CD4-positive, alpha-beta T cell treated with Interleukin-1 beta for 1 hour (primary cell): Measurements from ENCODE around the gene PLEKHA6.
A peak's percentile ranks its signal among the peaks of the same experiment; 100 is the strongest.

ENCODE experiments used
- DNase-seq, 2 donors: peaks; one replicate each; pipeline ENCODE4 v3.0.0-alpha.2; 2020 to 2022

PLEKHA6 gene

DNA sequence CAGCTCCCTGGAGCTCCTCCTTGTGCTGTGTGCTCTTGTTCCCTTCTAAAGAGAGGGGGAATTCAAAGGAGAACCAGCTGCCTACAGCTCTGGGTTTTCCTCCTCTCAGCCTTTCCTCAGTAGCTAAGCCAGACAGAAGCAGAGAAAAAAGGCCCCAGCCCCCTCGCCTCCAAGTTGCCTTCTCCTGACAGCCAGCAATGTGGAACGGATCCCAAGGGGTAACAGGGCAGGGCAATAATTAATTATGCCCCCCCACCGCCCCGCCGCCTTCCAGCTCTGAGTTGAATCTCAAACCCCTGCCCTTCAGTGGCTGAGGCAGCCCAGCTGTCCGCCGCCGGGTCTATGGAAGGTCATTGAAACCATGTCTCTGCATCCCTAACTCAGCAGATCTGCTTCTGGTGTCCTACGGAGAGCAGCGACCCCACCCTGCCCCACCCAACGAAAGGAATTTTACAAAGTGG, 76.9 kb downstream of the PLEKHA6 start:
- DNase-seq, result no peak

DNA sequence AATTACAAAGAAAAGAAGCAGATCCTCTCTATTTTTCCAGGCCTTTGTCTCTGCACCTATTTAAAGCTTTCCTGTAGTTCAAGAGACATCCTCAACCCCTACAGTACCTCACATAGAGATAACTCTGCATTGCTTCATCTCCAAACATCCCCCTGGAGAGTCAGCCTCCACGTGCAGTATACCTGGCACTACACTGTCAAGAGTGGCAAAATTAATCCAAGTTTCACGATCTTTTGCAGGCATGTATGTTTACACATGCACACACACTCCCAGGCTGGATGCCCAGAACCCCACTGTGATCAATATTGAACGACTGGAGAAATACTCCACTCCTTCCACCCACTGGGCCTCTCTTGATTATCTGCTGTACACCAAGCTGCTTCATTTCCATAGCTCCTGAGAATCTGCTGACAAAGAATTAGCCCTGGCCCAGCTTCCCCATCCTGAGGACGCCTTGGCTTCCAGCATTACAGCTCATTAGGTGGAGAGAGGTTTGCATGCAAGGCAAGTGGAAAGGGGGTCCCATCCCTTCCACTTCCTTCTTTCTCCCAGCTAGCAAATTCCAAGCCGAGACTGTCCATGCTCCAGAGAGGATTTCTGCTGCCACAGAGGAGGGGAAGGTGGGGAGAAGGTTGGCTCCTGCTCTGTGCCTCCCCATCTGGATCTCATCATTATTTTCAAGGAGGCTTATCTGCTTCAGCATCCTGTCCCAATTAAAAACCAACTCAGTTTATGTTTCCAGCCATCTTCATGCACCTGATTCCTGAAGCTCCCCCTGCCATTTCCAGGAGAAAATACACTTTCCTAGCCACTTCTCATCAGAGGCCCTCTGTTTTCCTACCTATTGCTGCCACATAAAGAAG, 79.4 kb downstream of the PLEKHA6 start:
- no peak for DNase-seq

DNA sequence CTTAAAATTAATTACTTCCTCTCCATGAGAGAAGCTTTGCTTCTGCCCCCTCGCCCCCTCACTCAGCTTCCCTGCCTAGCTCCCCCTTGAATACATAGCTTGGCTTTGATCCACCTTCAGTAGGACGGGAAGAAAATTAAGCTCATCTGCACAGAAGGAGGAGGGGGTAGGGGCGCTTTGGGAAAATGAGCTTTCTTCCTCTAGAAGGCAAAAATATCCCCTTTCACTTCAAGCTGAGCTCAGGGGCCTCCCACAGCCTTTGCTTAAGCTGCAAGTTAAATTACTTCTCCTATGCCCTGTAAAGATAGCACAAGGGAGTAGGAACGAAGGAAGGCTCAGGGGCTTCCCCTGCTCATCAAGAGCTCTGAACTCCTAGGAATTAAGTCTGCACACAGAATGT, 80.8 kb downstream of the PLEKHA6 start:
- DNase-seq, result no peak

DNA sequence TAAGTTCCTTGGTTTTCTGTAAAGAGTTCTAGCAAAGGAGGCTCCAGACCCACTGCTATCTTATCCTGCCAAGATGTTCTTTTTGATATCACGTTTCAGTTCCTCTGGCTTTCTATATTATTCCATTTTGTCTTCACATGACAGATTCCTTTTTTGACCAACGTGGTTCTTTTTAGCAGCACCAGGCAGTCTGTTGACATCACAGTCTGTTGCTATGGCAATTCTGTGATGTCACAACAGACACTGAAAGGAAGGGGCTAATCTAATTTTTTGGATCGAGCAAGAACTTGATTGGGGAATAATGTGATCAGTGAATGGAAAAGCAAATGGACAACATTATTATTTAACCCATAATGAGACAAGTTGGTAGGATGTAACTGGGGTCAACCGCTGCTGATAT, 81.5 kb downstream of the PLEKHA6 start:
- DNase-seq, result peak in 1 of 2 donors; percentile 3

DNA sequence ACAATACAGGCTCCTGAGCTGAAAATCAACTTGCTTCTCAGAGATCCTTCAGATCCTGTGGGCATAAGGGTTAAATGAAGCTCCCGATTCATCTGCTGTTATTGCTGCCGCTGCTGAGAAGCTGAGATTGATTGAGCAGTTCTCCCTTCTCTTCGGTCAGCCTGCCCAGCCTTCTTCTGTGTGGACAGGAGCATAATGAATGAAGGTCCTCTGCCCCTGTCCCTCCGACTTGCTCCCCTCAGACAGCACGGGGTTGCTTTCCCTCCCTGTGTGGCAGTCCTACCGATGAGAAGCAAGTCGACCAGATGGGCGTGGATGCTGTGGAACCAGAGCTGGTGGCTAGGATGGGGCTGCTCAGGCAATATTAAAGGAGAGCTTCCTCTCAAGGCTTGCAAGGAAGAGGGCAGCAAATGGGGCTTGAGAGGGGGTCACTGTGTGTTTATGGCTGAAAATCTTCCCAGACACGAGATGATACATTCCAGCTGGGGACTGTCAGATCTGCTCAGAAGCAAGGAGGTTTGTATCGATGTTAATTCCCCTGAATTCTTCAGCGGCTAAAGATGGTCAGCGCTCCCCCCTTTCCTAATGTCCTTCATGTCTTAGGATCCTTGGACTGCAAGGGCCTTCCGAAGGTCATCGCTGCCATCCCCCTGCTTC, 82.0 kb downstream of the PLEKHA6 start:
- DNase-seq, result no peak

DNA sequence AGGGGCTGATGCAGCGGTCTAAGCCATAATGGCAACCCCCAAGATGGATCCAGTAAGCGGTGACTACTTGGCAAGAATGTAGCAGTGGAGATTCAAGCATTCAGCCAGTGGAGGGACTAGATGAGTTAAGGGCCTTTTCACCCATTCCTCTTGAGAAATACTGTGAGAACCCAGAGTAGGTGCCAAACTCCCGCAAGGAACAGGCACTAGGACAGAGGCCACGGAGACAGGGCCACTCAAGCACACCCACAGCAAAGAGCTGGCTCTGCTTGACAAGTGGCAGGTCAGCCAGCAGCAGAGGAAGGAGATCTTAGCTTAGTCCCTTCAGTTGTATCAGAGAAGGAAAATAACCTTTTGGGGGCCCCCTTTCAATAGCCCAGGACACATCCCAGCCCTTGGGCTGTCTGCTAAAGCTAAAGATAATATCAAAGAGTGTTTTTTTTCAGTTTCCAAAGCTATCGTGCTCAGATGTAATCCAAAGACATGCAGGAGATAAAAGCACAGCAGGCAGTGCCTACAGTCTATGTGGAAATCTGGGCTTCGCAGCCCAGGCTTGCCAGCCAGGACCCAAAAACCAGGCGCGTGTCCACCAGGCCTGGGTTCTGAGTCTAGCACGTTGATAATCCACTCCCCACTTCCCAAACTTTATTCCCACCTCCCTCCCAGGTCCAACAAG, 83.9 kb downstream of the PLEKHA6 start:
- no peak for DNase-seq

DNA sequence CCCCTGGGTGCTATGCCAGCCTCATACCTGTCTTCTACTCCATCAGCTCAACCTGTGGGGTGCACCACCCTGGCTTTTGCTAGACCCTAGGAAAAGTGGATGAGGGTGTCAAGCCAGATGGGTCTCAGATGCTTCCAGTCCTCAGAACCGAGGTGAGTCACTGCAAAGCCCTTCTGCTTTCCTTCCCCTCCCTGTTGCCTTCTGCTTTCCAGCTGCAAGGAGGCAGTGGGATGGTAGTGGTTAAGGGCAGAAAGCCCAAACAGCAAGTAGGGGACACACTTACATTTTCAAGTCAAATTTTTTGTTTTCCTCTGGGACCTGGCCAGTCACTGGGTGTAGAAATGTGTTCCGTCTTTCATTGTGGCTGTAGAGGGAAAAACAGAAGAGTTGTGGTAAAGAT, 85.3 kb downstream of the PLEKHA6 start:
- no peak for DNase-seq

DNA sequence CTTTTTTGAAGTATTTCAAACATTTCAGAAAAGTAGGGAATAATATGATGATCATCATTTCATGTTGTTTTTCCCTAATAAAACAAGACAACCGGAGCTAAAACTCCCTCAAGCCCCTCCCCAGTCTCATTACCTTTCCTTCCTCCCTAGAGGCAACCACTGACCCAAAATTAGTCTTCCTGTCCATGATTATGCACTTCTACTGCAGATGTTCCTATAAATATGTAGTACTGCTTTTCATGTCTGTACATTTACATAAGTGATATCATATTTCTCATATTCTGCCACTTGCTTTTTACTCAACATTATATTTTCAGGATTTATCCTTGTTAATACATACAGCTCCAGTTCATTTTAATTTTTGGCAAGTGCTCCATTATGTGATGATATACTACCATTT, 87.2 kb downstream of the PLEKHA6 start:
- no peak for DNase-seq

DNA sequence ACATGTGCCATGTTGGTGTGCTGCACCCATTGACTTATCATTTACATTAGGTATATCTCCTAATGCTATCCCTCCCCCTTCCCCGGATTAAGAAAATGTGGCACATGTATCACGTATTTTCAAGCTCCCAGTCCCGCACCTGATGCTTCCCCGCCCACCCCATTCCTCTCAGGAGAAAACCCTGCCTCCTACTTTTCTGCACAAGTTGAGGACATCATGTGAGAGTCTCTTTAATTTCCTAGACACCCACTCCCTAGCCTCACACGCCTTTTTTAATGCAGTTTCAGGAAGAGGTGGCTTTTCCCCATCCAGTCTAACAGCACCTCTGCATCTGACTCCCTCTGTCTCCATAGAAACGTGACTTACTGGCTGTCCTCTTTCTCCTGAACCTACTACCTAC, 87.8 kb downstream of the PLEKHA6 start:
- DNase-seq, result no peak

DNA sequence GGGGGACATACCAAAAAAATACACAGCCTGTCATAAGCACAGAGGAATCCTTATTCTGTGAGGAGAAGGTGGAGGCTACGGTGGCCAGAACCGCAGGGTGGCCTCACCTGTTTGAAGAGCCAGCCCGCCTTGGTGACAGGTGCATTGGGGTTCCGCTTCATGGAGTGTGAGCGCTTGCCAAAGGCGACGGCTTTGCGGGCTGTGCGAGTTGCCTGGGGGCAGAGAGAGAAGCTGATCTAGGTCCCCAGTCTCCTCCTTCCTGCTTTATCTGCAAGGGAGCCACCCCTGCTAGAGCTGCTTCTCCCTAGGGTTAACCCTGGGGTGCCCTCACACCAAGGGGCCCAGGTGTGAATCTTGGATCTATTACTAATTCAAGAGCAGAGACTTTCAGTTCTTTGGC, 91.6 kb downstream of the PLEKHA6 start:
- no peak for DNase-seq

DNA sequence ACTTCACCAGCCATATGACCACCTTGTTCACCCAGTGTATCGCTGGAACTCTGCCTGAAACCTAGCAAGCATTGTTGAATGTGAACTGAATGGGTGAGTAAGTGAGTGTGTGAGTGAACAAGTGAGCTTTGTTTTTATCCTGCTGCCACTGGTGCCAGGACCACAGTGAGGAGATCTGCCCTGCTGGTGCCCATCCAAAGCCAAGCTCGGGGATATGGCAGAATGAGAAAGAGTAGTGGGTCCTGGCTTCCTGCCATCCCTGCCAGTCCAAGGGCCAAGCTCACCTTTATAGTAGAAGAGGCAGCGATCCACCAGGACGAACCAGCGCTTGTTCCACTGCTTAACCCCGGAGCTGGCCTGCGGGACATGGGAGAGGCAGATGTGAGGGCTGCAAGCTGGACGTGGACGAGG, 92.5 kb downstream of the PLEKHA6 start:
- DNase-seq, result no peak

DNA sequence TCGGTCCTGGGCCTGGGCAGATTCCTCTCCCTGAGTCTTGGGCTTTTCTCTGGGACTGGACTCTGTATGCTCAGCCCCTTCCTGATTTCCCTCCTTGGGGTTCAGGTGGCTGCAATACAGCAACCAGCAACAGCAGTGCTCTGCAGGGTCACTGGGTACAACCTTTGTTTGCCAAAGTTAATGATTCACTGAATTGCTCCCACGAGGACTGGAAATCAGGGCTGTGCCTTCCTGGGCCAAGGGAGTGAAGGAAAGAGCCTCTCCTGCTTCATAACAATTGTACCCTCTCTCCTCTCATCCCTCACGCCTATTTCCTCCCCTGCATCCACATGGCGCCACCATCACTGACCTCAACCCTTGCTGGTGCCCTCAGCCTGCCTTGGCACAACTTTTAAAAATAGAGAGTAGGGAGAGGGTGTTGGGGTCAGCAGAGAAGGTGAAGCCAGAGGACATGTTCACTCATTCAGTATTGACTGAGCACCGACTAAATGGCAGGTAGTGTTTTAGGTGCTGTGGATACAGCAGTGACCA, 93.2 kb downstream of the PLEKHA6 start:
- no peak for DNase-seq

DNA sequence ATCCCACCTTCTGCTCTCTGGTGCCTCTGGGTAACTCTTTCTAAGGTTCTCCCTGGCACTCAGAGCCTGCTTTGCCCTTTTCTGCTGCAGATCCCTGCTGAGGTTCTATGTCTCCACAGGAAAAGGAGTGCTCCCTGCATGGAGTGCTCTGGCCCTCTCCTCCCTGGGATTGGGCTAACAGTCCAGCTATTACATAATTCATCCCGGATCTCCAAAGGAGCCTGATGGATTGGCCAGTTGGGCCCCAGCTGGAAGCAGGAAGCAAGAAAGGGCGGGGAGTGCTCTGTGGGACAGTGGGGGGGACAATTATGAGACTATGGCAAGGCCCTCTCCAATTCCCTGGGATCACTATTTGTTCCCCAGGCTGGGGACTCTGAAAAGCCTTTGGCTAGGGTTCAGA, 94.1 kb downstream of the PLEKHA6 start:
- no peak for DNase-seq

DNA sequence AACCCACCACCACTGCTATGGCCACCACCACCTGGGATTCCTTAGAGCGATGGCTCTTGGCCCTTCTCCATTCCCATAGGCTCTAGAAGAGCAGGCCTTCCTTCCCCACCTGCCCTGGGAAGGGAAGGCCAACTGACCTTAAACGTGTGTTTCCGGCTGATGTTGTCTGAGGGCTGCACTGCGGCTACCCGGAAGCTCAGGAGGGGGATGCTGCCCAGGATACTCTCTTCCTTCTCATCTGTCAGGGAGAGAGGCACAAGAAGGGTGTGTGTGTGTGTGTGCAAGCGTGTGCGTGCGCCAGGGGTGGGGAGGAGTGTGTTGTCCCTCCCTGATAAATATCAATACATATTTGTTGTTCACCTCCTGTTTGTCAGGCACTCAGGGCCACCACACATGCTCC, 94.9 kb downstream of the PLEKHA6 start:
- no peak for DNase-seq

DNA sequence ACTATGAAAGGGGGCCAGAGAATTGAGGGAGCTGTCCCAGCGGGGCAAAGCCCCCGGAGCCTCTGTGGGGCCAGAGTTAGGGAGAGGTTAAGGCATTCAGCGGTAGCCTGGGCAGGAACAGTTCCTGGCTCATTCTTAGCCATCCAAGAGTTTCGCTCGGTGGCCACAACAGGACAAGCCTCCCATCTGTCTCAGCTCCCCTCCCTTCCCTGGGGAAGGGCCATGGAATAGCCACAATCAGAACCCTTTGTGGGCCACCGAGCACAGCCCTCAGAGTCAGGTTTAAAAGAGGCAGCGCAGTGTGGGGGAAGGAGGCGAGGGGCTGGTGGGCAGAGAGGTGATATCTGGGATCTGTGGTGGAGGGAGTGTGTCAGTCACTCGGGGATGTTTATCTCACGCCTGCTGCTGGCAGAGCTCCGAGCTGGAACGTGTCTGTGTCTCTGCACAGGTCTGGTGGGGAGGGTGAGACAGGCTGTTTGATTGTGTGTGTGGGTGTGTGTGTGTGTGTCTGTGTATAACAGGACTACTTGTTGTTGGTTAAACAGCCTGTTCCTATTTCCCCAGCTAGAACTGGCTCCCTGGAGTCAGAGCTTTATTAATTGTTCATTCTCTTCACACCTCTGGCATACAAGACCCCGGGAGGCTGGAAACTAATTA, 96.3 kb downstream of the PLEKHA6 start:
- DNase-seq, result no peak

DNA sequence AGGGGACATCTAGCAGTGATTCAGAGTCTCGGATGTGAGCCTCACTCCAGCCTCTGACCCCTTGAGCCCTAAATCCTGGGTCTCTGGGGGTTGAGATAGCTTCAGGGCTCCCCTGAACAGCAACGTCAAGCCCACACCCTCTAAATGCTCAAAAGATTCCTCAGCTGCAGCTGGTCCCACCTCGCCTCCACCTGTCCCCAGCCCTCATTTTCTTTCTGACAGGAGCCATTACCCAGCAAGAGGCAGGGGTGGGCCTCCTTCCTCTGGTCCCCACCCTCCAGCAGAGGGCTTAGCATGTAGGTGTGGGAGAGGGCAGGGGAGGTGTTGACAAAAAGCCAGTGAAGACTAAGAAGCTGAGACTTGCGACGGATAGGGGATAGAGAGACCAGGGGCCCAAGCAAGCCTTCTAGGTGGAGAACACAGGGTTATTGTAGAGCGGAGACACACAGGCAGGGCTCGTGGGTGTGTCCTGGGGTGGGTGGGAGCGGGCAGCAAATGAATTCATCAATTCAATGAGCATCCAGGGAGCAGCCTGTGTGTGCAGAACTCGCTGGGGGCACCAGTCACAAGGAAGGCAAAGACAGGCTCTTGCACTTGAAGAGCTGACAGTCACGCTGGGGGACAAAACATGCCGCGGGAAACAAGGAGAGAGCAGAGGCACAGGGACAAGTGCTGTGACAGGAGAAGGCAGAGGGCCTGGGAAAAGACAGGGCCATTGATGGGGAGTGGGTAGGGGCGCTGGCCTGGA, 97.0 kb downstream of the PLEKHA6 start:
- DNase-seq, result no peak

DNA sequence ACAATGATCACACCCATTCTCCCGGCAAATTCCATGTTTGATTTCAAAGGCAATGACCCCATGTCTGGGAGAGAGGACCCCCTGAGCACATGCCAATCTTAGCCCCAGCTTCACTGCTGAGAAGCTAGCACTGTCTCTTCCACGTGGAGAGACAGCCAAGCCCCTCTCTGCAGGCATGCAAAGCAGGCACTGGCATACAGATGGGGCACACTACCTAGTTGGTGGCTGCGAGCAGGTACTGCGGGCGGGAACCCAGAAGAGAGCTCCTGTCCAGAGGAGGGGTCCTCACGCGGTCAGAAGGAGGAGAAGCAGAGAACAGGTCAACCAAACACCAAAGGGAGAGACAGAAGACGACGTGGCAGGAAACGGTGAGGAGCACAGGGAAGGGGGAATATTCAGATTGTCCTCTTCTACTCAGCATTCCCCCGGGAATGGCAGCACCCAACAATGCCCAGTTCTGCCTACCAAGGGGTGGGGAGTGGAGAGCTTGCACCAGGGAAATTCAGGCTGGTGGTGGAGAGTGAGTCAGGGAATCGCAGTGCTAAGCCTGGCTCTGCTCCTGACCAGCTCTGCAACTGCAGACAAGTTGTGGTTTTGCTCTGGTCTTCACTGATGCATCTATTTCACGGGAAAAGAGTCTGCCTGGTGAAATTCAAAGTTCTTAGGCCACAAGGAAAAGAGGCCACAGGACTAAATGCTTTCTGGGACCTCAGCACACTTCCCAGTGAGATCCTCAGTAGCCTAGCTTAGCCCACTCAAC, 97.8 kb downstream of the PLEKHA6 start:
- DNase-seq, result no peak

DNA sequence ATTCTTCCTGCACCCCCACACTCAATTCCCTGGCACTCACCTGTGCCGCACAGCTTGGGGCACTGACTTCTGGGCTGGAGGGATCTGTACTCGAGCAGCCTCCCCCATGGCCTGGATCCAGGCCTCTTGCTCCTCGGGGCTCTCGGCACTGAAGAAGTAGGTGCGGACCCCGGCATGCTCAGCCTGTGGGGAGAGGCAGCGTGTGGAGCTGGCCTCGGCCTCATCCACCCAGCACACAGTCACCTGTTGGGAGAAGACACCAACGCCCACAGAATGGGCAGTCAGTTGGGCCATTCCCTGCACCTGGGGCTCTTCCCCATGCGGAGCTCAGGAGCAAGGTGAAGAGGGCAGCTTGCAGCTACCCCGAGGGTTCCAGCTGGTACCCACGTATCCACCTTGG, 98.5 kb downstream of the PLEKHA6 start:
- DNase-seq, result no peak

DNA sequence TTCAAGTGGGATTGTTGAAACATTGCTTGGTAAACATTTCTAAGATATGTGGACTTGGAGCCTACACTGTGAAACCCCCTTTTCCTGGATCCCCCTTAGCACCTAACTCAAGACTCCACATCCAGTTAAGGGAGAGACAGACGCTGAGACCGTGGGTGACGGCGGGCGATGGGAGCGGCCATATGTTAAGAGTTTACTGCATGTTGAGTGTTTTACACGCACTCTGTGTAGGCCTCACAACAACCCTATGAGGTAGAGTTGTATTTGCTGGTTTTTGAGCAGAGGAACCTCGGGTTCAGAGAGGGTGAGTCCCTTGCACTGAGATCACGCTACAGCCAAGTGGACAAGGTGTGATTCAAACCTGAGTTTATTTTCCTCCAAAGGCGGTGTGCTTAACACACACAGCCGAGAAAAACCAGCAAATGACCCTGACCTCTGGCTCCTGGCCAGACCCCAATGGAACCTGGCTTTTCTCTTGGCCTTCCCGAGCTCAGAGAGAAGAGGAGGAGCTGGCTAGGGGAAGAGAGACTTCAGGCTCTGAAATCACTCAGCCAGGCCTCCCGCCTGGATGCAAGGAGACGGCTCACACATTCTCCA, 99.0 kb downstream of the PLEKHA6 start:
- DNase-seq, result no peak

DNA sequence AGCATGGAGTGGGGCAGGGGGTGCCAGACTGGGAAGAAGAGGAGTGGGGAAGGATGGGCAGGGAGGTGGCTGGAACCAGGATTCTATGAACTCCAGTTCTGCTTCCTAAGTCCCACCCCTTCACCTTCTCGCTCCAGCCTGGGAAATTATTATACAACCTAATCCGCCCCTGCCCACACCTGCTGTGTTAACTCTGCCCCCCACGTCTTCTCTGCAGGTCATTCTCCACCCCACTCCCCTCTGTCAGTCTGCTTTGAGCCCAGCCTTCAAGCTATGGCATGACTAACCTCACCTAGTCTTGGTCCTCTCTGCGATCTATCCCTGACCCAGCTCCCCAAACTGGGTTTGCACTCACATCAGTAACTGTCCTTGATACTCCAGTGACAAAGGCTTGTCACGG, 99.9 kb downstream of the PLEKHA6 start:
- no peak for DNase-seq

DNA sequence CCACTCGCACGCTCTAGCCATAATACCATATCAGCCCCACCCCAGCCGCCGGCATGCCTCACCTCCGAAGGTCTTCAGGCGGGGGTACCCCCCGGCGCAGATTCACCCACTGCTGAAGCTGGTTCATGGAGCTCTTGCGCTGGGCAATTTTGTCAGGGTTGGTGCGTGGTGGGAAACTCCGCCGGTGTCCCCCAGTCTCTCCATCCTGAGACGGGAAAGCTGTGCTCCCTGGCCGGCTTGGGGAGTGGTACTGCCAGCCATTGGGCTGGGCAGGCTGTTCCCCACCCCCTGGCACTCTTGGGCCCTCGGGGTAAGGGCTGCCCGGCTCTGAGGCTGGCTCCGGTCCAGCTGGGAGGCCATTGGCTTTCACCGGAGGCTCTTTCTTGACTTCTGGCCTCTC, 100.5 kb downstream of the PLEKHA6 start:
- no peak for DNase-seq
